ENCODE results near the gene CADPS2. TPM values are rescaled to one million over a fixed set of nuclear protein-coding genes. Genes with fewer than 3 reads are reported as not detected.

The CADPS2 gene
- total RNA-seq, 1 donor from 2014 or later: 6.4 TPM

GRCh38 chr7:122394512-122394911 is 491.7 kb downstream of the CADPS2 start:
- TF ChIP-seq CTCF (IDR thresholded peaks at IDR 0.05; ENCODE audit: insufficient read depth, low read depth, low read length): no peak
- TF ChIP-seq EZH2 (IDR thresholded peaks at IDR 0.05; ENCODE audit: insufficient read depth, low read length): no peak
- no peak overlapping the region for H3K27ac Mint-ChIP-seq (ENCODE audit: unreplicated experiment)

GRCh38 chr7:122384528-122384927 is 501.7 kb downstream of the CADPS2 start:
- no peak for TF ChIP-seq EZH2 (IDR thresholded peaks at IDR 0.05; ENCODE audit: insufficient read depth, low read length)
- TF ChIP-seq CTCF (IDR thresholded peaks at IDR 0.05; ENCODE audit: insufficient read depth, low read depth, low read length): no peak
- no peak overlapping the region for H3K4me3 Mint-ChIP-seq (ENCODE audit: unreplicated experiment)
- H3K27ac Mint-ChIP-seq (ENCODE audit: unreplicated experiment): no peak overlapping the region
- H3K27me3 Mint-ChIP-seq (ENCODE audit: low read depth, unreplicated experiment): no peaks in the 10 kb centered on the region
- H4K20me1 ChIP-seq (ENCODE audit: insufficient read depth, low read length): no peaks in the 10 kb centered on the region
- no peak overlapping the region for H3K4me2 ChIP-seq (ENCODE audit: low read length)
- no peak overlapping the region for H2AFZ ChIP-seq (ENCODE audit: low read depth, low read length)
- DNase-seq (ENCODE audit: low read depth): no peak
- no peaks in the 10 kb centered on the region for H3K9me3 ChIP-seq (ENCODE audit: insufficient read depth, low read depth, low read length)
- H3K79me2 ChIP-seq (ENCODE audit: insufficient read depth, low read length): no peaks in the 10 kb centered on the region
- H3K36me3 Mint-ChIP-seq (ENCODE audit: low read depth, unreplicated experiment): no peaks in the 10 kb centered on the region
- H3K27ac ChIP-seq (ENCODE audit: low read depth, low read length): no peak overlapping the region
- no peaks in the 10 kb centered on the region for H3K27me3 ChIP-seq (ENCODE audit: insufficient read depth, low read length)
- FAIRE-seq: no peak
- H3K4me1 Mint-ChIP-seq (ENCODE audit: low read depth, unreplicated experiment): peaks cover 2% of the 10 kb centered on the region
- no peaks in the 10 kb centered on the region for H3K4me1 ChIP-seq (ENCODE audit: insufficient read depth, low read length)
- H3K9me3 Mint-ChIP-seq (ENCODE audit: unreplicated experiment): peaks cover 2% of the 10 kb centered on the region
- no peak overlapping the region for H3K4me3 ChIP-seq (ENCODE audit: insufficient read depth, low read depth, low read length)
- no peak overlapping the region for H3K9ac ChIP-seq (ENCODE audit: low read length)
- no peaks in the 10 kb centered on the region for H3K36me3 ChIP-seq (ENCODE audit: insufficient read depth, low read length)

More at GRCh38 chr7:122394512-122394911, 491.7 kb downstream of the CADPS2 start:
- Histone ChIP-seq H3K4me3 (ENCODE audit: insufficient read depth, low read depth, low read length) (no peak overlapping the region), H2AFZ (ENCODE audit: low read depth, low read length) (no peak overlapping the region), H3K27me3 (ENCODE audit: insufficient read depth, low read length) (no peaks in the 10 kb centered on the region), H3K27ac (ENCODE audit: low read depth, low read length) (no peak overlapping the region), H3K4me1 (ENCODE audit: insufficient read depth, low read length) (no peaks in the 10 kb centered on the region), H3K79me2 (ENCODE audit: insufficient read depth, low read length) (no peaks in the 10 kb centered on the region), H3K9ac (ENCODE audit: low read length) (no peak overlapping the region), H3K9me3 (ENCODE audit: insufficient read depth, low read depth, low read length) (no peaks in the 10 kb centered on the region), H4K20me1 (ENCODE audit: insufficient read depth, low read length) (no peaks in the 10 kb centered on the region), H3K4me2 (ENCODE audit: low read length) (no peak overlapping the region), H3K36me3 (ENCODE audit: insufficient read depth, low read length) (no peaks in the 10 kb centered on the region)
- FAIRE-seq (no peak), DNase-seq (ENCODE audit: low read depth) (no peak)
- Mint-ChIP-seq H3K4me1 (ENCODE audit: low read depth, unreplicated experiment) (no peaks in the 10 kb centered on the region), H3K27me3 (ENCODE audit: low read depth, unreplicated experiment) (no peaks in the 10 kb centered on the region), H3K36me3 (ENCODE audit: low read depth, unreplicated experiment) (no peaks in the 10 kb centered on the region), H3K4me3 (ENCODE audit: unreplicated experiment) (no peak overlapping the region), H3K9me3 (ENCODE audit: unreplicated experiment) (no peaks in the 10 kb centered on the region)

GRCh38 chr7:122383934-122384333 is 502.3 kb downstream of the CADPS2 start:
- FAIRE-seq: no peak
- no peaks in the 10 kb centered on the region for H3K4me1 ChIP-seq (ENCODE audit: insufficient read depth, low read length)
- no peak for DNase-seq (ENCODE audit: low read depth)
- H3K27ac Mint-ChIP-seq (ENCODE audit: unreplicated experiment): no peak overlapping the region
- peaks cover 2% of the 10 kb centered on the region for H3K9me3 Mint-ChIP-seq (ENCODE audit: unreplicated experiment)
- no peak overlapping the region for H3K4me3 ChIP-seq (ENCODE audit: insufficient read depth, low read depth, low read length)
- no peaks in the 10 kb centered on the region for H3K27me3 Mint-ChIP-seq (ENCODE audit: low read depth, unreplicated experiment)
- TF ChIP-seq CTCF (IDR thresholded peaks at IDR 0.05; ENCODE audit: insufficient read depth, low read depth, low read length) (no peak), EZH2 (IDR thresholded peaks at IDR 0.05; ENCODE audit: insufficient read depth, low read length) (no peak)
- H3K36me3 Mint-ChIP-seq (ENCODE audit: low read depth, unreplicated experiment): no peaks in the 10 kb centered on the region
- H3K27me3 ChIP-seq (ENCODE audit: insufficient read depth, low read length): no peaks in the 10 kb centered on the region
- H3K9me3 ChIP-seq (ENCODE audit: insufficient read depth, low read depth, low read length): no peaks in the 10 kb centered on the region
- peaks cover 2% of the 10 kb centered on the region for H3K4me1 Mint-ChIP-seq (ENCODE audit: low read depth, unreplicated experiment)
- no peak overlapping the region for H3K4me2 ChIP-seq (ENCODE audit: low read length)
- no peak overlapping the region for H2AFZ ChIP-seq (ENCODE audit: low read depth, low read length)
- no peak overlapping the region for H3K9ac ChIP-seq (ENCODE audit: low read length)
- no peaks in the 10 kb centered on the region for H3K36me3 ChIP-seq (ENCODE audit: insufficient read depth, low read length)
- H3K27ac ChIP-seq (ENCODE audit: low read depth, low read length): no peak overlapping the region
- H3K79me2 ChIP-seq (ENCODE audit: insufficient read depth, low read length): no peaks in the 10 kb centered on the region
- H3K4me3 Mint-ChIP-seq (ENCODE audit: unreplicated experiment): no peak overlapping the region
- H4K20me1 ChIP-seq (ENCODE audit: insufficient read depth, low read length): no peaks in the 10 kb centered on the region
